HPDE6-E6E7 (cell line): ENCODE data around the gene RALGDS.

Experiments
- DNase-seq: peaks from one replicate; pipeline ENCODE4 v3.0.0; 2011; ENCODE audit warnings: missing footprints; ENCODE audit errors: extremely low spot score

The RALGDS gene

DNA sequence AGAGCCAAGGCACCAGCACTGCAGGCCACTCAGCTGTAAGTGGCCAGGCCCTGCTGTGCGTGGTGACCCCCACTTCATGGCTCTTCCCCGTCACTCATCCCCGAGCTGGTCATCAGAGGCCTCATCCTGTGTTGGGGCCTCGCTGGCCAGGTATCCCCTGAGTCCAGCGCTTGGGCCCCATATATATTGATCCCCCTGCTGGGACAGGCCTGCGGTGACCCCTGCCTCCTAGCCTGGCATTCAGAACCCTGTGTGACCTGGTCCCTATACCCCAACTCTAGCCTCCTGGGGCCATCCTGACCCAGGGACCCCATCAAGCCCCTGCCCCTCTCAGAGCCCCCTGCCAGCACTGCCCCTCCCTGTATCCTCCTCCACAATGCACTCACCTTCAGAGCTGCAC is 30.0 kb upstream of the RALGDS start:
- DNase-seq = no peak

DNA sequence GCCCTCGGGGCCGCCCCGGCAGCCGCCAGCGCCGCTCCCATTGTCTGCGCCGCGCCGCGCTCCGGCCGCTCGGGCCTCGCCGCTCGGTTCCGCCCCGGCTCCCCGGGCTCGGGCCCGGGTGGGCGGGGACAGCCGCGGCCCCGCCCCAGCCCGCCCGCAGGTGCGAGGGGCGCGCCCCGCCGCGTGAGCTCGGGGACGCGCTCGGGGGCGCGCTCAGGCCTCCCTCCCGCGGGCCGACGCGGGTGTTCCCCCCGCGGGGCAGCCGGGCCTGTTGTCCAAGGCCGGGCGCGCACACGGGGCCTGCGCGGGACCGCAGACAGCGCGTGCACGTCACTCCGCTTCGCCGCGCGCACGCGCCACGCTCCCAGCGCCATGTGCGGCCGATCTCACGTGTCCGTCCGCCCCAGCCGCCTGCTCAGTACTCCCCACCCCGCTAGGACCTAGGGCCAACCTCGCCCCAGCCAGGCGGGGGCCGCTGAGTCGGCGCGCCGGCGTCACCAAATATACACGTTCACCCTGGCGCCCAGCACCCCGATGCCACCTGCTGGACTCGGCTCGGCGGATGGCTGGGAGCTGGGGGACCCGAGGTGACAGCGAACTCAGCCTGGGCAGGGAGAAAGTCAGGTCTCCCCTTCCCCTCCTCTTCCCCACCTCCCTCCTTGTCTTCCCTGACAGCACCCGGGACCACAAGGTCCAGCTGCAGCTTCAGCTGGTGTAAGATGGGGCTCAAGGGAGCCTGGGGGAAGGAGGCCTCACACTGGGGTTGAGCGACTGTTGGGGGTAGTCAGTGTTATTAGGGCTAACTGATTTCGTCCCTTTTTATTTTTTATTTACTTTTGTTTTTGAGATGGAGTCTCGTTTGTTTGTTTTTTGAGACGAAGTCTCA is 28.3 kb upstream of the RALGDS start:
- DNase-seq = peak; percentile 93

DNA sequence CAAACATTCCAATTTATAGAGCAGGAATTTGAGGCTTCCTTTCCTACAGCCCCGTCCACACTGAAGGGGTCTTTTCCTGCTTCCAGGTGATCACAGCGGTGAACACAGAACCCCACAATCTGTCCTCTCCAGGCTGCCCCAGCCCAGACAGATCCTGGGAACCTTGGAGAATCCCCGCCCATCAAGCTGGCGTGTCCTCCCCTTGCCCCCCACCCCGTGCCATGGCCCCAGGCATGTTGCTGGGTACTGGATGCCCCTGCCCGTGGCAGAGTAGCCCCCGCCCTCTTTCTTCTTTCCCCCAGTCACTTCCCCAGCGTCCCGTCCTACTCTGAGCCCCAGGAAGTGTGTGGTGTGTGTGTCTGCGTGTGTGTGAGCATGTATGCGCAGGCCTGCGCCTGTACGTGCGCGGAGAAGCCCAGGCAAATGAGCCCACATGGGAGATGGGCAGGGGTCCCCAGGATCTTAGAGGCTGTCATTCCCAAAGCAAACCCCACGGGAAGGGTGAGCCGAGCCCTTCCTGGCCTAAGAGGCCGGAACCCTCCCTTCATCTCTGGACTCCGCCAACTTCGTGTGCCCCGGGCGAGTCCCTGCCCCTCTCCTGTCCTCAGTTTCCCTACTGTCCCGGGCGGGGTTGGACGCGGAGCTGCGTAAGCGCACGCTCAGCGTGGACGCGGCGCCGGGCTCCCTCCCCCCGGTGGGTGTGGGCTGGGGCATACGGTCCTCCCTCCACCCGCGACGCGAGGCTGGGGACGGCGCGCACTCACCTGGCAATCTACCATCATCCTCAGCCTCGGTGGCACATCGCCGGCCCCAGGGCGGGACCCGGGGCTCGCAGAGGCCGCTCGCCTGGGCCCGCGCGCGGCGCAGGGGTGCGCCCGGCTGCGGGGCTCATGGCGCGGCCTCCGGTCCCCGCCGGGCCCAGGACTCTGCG is 27.4 kb upstream of the RALGDS start:
- DNase-seq = no peak

DNA sequence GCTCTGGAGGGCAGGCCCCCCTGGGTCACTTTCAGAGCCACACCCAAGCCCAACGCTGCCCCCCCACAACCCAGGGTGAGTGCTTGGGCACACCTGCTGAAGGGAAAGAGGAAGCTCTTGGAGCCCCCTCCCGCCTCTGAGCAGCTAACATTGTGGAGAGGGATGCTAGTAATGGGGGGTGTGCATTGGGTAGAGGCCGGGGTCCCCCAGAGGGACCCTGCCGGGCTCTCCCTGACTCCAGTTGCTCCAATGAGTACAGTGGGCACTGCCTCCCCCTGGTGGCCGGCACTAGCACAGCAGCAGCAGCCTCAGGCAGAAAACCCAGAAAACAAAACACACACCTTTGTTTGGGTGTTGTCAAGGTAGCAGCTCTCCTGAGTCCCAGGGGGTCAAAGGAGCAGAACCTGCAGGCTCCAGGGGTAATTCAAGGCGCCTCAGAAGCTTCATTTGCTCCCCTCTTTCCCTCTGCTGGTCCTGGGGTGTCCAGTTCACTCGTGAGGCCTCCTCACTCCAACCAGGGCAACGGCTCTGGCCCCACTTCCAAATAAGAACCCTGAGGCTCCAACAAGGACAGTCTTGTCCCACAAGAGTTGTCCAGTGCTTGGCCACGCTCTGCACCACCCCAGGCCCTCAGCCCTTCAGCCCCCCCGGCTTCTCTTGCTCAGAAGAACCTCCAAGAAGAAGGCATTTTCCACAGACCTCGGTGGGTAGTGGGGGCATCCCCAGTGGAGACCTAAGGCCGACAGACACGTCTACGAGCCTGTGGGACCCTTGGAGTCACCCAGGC is 26.6 kb upstream of the RALGDS start:
- DNase-seq = peak; percentile 88

DNA sequence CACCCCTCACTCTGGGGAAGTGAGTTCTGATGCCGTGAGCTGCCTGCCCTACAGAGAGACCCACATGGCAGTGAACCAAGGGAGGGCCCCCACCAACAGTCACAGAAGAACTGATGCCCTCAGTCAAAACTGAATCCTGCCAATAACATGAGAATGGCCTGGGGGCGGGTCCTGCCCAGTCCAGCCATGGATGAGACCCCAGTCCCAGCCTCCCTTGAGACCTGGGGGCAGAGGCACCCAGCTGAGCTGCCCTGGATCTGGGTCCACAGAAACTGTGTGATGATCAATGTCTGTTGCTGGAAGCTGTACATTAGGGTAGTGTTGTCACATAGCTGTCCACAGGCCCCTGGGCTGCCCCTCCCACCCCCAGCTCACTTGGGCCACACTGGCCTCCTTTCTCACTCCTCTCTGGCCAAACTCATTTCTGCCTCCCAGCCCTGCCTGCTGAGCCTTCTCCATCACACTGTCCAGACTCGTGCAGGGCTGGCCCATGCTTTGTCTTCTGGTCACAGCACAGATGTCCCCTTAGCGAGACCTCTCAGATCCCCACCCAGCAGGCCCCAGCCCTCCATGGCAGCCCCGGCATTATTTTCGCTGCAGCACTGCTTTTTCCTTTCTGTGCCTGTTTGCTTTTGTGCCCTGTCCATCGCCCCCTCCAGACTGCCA is 25.8 kb upstream of the RALGDS start:
- no peak for DNase-seq

DNA sequence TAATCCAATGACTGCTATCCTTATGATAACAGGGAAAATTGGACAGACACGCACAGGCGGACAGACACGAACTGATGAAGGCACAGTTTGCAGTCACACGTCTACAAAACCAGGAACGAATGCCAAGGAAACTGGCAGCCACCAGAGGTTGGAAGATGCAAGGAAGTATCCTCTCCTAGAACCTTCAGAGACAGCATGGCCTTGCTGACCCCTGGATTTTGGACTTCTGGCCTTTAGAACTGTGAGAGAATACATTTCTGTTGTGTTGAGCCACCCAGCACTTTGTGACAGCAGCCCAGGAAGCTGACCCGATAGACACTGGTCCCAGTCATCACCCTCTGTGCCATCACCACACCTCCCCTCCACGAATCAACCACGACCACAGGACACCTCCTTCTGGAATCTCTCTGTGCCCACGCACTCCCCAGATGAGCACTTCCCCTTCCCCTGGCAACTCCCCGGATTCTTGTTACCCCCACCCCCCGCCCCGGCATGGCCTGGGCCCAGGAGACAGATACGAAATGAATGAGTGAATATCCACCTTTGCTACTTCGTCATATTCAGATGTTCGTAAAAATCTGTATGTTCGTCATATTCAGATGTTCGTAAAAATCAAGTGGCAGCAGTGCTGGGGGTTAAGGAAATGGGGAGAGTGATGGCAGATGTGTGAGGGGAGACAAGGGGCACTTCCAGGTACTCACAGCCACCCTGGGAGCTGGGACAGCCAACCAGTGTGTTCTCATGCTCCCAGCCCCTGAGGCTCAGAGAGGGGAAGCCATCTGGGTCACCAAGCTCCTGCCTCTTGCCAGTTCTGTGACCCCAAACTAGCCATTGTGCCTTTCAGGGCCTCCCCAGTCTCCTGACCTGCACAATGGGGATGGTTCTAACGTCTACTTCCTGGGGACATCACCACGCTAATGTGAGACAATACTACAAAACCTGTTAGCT is 24.1 kb upstream of the RALGDS start:
- no peak for DNase-seq

DNA sequence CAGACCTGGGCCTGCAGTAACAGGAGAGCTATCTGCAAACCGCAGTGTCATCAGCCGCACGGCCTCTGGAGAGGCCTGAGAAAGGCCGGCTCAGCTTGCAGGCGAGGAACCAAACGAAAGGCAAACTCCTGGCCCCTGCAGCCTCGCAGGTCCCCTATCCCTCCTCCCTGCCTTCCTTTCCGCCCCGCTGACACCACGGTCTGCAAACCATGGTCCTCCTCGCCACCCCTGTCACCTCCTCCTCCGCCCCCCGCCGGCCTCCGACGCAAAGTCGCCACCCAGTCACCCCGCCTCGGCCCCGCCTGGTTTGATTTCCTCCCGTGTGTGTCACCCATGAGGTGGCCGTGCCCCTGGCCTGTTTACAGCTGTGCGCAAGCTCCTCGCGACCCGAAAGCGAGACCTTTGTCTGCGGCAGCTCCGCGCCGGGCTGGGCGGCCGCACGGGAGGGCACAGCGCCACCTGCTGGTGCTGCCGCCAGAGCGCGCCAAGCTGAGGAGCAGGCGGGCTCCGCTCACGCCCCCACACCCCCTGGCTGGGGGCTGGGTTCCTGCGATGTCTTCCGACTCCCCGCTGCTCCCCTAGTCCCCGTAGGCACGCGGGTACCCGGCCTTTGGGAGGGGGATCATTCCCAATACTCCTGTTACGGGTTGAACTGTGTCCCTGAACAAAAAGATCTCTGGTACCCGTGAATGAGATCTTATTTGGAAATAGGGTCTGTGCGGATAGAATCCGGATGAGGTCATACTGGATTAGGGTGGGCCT is 23.3 kb upstream of the RALGDS start:
- DNase-seq = no peak

DNA sequence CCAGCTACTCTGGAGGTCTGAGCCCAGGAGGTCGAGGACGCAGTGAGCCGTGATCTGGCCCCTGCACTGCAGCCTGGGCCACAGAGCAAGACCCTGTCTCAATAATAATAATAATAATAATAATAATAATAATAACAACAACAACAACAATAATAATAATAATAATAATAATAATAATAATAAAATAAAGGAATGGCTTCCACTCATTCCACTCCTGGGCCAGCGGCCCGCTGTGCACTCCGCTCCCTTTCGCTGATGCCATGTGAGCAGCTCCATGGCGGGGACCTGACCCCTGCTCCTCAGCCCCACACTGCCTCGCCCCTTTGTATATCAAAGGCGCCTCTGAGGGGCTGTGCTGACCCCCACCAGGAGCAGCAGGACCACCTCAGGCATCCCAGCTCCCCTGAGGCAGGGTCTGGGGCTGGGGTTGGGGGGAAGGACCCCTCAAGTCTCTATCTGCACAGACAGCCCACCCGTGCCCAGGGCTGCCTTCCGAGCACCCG is 22.6 kb upstream of the RALGDS start:
- no peak for DNase-seq

DNA sequence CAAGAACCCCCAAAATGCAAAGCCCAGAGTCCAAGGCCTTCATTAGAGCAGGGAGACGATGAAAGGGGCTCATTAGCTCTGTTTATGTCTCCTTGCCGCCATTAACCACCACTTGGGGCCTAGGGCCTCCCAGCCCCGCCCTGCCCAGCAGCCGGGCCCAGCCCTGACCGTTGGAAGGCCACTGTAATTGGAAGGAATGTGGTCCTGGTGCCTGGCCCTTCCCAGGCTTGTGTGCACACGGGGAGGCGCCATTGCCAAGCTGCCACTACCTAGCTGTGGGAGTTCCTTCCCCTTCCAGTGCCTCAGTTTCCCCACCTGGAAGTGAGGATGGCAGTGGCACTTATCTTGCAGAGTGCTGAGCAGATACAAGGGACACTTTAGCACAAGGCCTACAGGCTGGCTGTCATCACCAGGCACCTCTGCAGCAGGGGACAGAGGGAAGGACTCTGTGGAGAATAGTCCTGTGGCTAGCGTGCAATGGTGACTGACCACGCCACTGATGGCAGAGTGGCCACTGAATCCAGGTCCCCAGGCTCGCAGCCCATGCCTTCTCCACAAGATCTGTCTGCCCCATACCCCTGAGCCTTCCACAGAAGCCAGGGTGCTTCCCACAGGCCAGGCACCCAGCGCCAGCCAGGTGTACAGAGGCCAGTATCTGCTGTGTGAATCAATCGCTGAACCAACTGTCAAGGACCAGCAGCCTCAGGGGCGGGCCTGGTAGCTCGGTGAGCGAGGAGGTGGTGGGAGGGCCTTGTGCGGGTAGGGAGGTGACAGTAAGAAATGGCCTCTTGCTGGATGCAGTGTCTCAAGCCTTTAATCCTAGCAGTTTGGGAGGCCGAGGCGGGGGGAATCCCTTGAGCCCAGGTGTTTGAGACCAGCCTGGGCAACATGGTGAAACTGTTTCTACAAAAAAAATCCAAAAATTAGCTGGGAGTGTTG is 21.9 kb upstream of the RALGDS start:
- no peak for DNase-seq

DNA sequence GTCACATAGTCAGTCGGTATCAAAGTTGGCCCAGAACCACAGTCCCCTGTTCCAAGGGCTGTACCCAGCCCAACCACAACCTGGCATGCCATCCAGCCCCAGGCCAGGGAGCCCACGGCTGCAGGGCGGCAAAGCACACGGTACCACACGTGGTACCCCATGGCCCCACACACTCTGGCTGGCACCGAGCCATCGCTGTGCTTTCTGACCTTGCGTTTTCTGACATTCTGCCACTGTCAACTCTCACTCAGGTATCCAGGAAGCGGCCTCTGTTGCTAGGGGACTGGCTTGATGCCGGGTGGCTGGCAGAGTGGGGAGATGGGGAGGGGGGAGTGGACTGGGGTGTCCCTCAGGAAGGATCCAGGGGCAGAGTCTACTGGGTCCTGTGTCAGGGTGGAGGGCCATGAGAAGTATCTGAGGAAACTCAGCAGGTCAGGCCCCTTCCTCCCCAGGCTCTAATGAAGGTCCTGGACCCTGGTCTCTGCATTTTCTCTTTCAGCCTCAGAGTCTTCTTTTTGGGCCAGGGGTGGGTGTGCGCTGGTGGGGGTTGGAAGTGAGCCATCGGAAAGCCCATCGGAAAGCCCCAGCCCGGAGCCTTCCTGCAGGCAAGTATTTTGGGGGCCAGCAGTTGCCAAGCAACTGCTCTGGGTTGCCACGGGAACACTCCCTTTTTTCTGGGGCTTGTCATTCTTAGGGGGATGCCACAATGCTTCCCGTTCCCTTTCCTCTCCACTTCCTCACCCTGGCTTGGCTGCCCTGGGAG is 21.0 kb upstream of the RALGDS start:
- no peak for DNase-seq

DNA sequence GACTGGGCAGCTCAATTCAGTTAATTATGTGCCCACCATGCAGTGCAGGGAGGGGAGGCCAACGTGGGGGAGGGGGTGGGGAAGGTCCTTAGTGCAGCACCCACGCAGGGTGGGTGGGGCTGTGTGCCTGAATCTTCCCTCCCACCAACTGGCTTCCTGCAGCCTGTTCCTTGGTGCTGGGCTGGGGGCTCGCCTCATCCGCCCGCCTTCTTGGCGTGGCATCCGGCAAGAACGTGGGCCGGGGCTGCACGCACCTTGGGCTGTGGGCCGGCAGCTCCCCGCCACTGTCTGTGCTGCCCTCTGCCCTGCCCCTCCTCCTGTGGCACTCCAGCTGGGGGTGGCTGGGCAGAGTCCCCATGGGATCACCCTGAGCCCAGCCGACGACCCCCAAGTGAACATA is 19.6 kb upstream of the RALGDS start:
- DNase-seq = no peak

DNA sequence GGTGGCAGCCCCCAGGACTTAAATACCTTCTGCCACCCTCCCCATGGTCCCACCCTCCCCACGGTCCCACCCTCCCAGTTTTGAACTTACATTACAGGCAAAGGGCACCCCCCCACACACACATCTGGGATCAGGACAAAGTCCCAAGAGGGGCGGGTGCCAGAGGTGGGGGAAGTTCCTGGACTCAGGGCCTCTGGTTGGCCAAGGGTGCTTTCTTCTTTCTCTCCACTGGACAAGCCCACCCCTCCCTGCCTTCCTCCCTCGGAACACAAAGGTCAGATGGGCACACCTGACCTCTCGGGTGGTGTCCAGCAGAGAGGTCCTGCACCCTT is 19.1 kb upstream of the RALGDS start:
- no peak for DNase-seq

DNA sequence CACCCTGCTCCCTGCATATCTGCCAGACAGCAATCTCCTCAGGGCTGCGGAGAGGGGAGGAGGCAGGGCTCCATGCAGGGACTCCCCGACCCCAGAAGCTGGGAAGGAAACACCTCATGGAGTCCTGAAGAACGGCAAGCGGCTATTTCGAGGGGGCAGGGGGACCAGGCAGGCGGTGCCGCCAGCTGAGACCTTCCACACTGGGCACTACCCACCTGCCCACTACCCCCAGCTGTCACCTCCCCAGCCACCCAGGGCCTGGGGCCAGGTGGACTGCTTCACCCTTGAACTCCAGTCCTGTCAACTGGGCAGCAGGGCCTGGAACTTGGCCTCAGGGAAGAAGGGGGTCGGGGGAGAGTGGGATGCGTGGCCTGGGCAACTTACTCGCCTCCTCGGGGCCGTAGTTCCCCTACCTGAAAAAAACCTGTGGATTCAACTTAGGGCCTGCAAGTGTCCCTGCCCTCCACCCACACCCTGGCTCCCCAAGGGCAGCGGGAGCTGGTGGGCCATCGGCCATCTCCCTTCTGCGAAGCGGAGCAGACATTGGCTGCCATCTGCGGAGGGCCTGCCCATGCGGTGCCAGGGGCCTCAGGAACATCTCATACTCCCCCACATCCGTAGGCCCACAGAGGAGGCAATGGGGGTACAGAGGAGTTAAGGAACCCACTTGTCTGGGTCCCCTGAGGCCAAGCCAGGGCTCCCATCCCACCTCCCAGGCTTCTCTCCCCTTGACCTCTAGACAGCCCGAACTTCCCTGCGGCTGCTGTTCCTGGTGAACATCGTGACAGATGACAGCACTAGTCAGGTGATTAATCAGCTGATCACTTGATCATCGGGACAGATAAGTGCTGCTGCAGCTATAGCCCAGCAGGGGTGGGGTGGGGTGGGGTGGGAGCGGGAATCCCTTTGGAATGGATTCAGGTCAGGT is 18.5 kb upstream of the RALGDS start:
- no peak for DNase-seq

DNA sequence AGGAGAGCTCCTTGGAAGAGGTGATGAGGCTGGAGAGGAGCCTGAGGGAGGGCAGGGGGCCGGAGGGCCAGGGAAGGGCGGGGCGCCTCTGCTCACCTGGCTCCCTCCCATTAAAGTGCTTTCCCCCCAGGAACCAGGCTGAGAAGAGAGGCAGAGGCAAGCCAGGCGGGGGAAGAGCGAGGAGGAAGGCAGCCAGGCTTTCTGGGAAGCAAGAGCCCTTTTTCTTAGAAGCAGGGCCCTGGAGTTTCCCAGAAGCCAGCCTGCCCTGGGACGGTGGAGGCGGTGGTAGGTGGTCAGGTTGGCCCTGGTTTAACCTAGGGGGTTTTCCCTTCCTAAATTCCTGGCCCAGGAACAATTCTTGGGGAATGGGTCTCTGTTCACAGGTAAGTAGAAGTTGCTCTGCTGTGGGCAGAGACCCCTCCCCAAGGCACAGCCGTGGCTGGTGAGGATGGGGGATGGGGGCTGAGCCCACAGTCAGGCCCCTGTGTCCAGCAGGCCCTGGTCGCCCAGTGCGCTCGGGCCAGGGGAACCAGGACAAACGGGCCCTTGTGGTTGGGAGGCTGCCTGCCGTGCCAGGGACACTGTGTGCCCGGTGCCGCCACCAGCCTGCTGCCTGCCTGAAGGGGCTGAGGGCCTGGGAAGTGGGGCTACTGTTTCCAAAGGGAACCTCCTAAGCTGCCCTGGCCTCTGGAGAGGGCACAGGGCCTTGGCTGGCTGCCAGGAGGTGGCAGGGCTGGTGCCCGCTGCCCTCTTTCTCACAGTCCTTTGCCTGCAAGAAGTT is 16.6 kb upstream of the RALGDS start:
- no peak for DNase-seq

DNA sequence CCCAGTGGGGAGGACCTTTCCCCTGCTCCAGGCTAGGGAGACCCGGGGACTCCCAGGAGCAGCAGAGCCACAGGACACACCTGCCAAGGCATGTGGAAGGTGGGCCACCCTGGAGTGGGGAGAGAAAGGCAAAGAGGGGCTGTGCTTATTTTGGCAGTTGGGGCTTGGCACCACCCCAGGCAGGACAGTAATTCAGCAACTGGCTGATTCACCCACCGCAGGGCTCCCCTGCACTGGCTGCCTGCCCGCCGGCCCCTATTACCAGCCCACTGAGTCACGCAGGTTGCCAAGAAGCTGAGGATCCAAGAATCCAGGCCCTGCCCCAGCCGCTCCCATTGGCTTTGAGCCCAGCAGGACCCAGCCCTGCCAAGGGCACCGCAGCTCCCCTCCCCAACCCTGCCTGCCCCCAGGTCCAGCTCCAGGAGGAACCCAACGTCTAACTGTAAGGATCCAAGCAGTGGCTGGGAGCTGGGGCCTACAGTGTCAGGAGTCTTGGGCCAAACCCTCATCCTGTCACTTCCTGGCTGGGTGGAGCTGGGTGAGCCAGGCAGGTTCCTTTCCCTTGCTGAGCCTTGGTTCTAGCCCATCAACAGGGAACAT is 14.2 kb upstream of the RALGDS start:
- peak; percentile 95 for DNase-seq
